ENCODE results near the gene LRRC8E. TPM values are rescaled to one million over a fixed set of nuclear protein-coding genes. Genes with fewer than 3 reads are reported as not detected.

Gene LRRC8E
- total RNA-seq, 4 donors from 2014 or later: 0.15 to 2.1 TPM; not detected in 2

- H3K9me3 ChIP-seq: no peaks in the 10 kb centered on the region
- TF ChIP-seq POLR2A (IDR thresholded peaks at IDR 0.05): no peak
- TF ChIP-seq CTCF (IDR thresholded peaks at IDR 0.05): no peak
- intact Hi-C loops (cut with DNase I; ENCODE audit: low total_unique reads): no loop called here
- H3K27ac ChIP-seq: no peak overlapping the region
- no peak overlapping the region for H3K4me3 ChIP-seq
- no peak for DNase-seq
- no peaks in the 10 kb centered on the region for H3K27me3 ChIP-seq
- H3K4me1 ChIP-seq: no peaks in the 10 kb centered on the region
- no peaks in the 10 kb centered on the region for H3K36me3 ChIP-seq
Measured at GRCh38 chr19:7842661-7843294, 45.5 kb upstream of the LRRC8E start.

- no peak for DNase-seq
- intact Hi-C loops (cut with DNase I; ENCODE audit: low total_unique reads): no loop called here
- TF ChIP-seq CTCF (IDR thresholded peaks at IDR 0.05) (no peak), POLR2A (IDR thresholded peaks at IDR 0.05) (no peak)
Measured at GRCh38 chr19:7843521-7843920, 44.8 kb upstream of the LRRC8E start.

GRCh38 chr19:7844405-7844804 is 43.9 kb upstream of the LRRC8E start:
- no peak overlapping the region for H3K4me3 ChIP-seq
- intact Hi-C loops (cut with DNase I; ENCODE audit: low total_unique reads): no loop called here
- H3K27me3 ChIP-seq: no peaks in the 10 kb centered on the region
- no peak for DNase-seq
- no peaks in the 10 kb centered on the region for H3K4me1 ChIP-seq
- no peaks in the 10 kb centered on the region for H3K9me3 ChIP-seq
- H3K36me3 ChIP-seq: no peaks in the 10 kb centered on the region
- H3K27ac ChIP-seq: no peak overlapping the region
- TF ChIP-seq POLR2A (IDR thresholded peaks at IDR 0.05) (no peak), CTCF (IDR thresholded peaks at IDR 0.05) (no peak)

More at GRCh38 chr19:7843521-7843920, 44.8 kb upstream of the LRRC8E start:
- Histone ChIP-seq H3K4me1 (no peaks in the 10 kb centered on the region), H3K9me3 (no peaks in the 10 kb centered on the region), H3K27me3 (no peaks in the 10 kb centered on the region), H3K4me3 (no peak overlapping the region), H3K27ac (no peak overlapping the region), H3K36me3 (no peaks in the 10 kb centered on the region)

GRCh38 chr19:7844951-7845350 is 43.4 kb upstream of the LRRC8E start:
- Histone ChIP-seq H3K4me1 (no peaks in the 10 kb centered on the region), H3K4me3 (no peak overlapping the region), H3K27ac (no peak overlapping the region), H3K27me3 (no peaks in the 10 kb centered on the region), H3K9me3 (no peaks in the 10 kb centered on the region), H3K36me3 (no peaks in the 10 kb centered on the region)
- TF ChIP-seq POLR2A (IDR thresholded peaks at IDR 0.05): no peak
- no peak for TF ChIP-seq CTCF (IDR thresholded peaks at IDR 0.05)
- DNase-seq: no peak
- intact Hi-C loops (cut with DNase I; ENCODE audit: low total_unique reads): no loop called here

- intact Hi-C loops (cut with DNase I; ENCODE audit: low total_unique reads): no loop called here
- Histone ChIP-seq H3K27me3 (no peaks in the 10 kb centered on the region), H3K9me3 (no peaks in the 10 kb centered on the region), H3K4me3 (no peak overlapping the region), H3K36me3 (no peaks in the 10 kb centered on the region), H3K27ac (no peak overlapping the region), H3K4me1 (no peaks in the 10 kb centered on the region)
- no peak for DNase-seq
- no peak for TF ChIP-seq CTCF (IDR thresholded peaks at IDR 0.05)
- no peak for TF ChIP-seq POLR2A (IDR thresholded peaks at IDR 0.05)
Measured at GRCh38 chr19:7845390-7846154, 42.7 kb upstream of the LRRC8E start.

Data from uterus (tissue), 4 donors.